Endothelial cell (in vitro differentiated cells): ENCODE results near the gene CHERP. TPM values are rescaled to one million over a fixed set of nuclear protein-coding genes. Genes with fewer than 3 reads are reported as not detected.

ENCODE experiments used
- DNase-seq: peaks from one replicate; pipeline ENCODE4 v3.0.0; 2021; ENCODE audit warnings: low spot score
- H3K27ac Mint-ChIP-seq: one replicate; pipeline ENCODE4 v1.8.0; 2021; ENCODE audit warnings: mixed read lengths, inconsistent platforms; ENCODE audit not compliant: unreplicated experiment
- H3K27me3 Mint-ChIP-seq: one replicate; pipeline ENCODE4 v1.8.0; 2021; ENCODE audit warnings: mild to moderate bottlenecking, moderate library complexity, mixed read lengths, inconsistent platforms; ENCODE audit not compliant: unreplicated experiment
- H3K36me3 Mint-ChIP-seq: one replicate; pipeline ENCODE4 v1.8.0; 2021; ENCODE audit warnings: mild to moderate bottlenecking, low read depth, mixed read lengths, inconsistent platforms; ENCODE audit not compliant: unreplicated experiment
- H3K4me1 Mint-ChIP-seq: one replicate; pipeline ENCODE4 v1.8.0; 2021; ENCODE audit warnings: mild to moderate bottlenecking, mixed read lengths, inconsistent platforms; ENCODE audit not compliant: unreplicated experiment
- H3K4me3 Mint-ChIP-seq: one replicate; pipeline ENCODE4 v1.8.0; 2021; ENCODE audit warnings: mild to moderate bottlenecking, mixed read lengths, inconsistent platforms; ENCODE audit not compliant: unreplicated experiment
- H3K9me3 Mint-ChIP-seq: one replicate; pipeline ENCODE4 v1.8.0; 2021; ENCODE audit warnings: mixed read lengths, inconsistent platforms; ENCODE audit not compliant: unreplicated experiment
- CTCF ChIP-seq: fragments of 200-600 bp; sonication (generic); IDR thresholded peaks from one replicate; pipeline ENCODE4 v1.5.0; 2021; ENCODE audit warnings: antibody characterized with exemption; ENCODE audit not compliant: unreplicated experiment
- total RNA-seq: library from RNA; stranded (reverse); fragmentation: NEBNext Ultra II Directional; extraction: Animal tissue kit (Norgen Biotek cat#: 25700); gene quantifications from one replicate; pipeline ENCODE4 v1.2.1, GENCODE V29; 2021; ENCODE audit not compliant: unreplicated experiment

Gene CHERP
- total RNA-seq, 1 donor from 2014 or later, result 66.5 TPM

DNA sequence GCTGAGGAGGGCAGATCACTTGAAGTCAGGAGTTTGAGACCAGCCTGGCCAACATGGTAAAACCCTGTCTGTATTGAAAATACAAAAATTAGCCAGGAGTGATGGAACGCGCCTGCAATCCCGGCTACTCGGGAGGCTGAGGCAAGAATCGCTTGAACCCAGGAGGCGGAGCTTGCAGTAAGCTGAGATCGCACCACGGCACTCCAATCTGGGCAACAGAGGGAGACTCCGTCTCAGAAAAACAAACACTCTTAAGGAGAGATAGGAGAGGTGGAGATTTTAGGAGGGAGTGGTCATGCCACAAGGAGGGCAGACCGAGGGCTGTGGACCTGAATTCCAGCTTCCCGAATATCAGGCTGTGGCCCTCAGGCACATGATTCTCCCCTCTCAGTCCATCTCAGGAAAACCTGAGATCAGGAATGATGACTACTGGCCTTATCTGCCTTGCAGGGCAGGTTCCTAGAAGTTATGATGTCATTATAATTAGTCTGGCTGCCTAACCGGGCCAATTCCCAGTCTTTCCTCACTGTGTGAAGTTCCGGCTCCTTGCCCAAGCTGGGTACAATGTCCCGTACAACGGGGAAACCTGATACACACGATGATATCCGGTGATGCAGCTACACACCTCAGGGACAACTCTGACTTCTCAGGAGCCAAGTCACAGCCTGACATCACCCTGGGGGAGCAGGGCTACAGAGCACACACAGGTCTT, 27.5 kb upstream of the CHERP start:
- no peak for DNase-seq
- H3K4me3 Mint-ChIP-seq, result peak overlapping the region; percentile 62
- no peak for TF ChIP-seq CTCF
- H3K4me1 Mint-ChIP-seq, result peaks cover 18% of the 10 kb centered on the region
- H3K27ac Mint-ChIP-seq, result no peak overlapping the region
- H3K27me3 Mint-ChIP-seq, result peaks cover 18% of the 10 kb centered on the region
- H3K36me3 Mint-ChIP-seq, result peaks cover 22% of the 10 kb centered on the region
- no peaks in the 10 kb centered on the region for H3K9me3 Mint-ChIP-seq

DNA sequence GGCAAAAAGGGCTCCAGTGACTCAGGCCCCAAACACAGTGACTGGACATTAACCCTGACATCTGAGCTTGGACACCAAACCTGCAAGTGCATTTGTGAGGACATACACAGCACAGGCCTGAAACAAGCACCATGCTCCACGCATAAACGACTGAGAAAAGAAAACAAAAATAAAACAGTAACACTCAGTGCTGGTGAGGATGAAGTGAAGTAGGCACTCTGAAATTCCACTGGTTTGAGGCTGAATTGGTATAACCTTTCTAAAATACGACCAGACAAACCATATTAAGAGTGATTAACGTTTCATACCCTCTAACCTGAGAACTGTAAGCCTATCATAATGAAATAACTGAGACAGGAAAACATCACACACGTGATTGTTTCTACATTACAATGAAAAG, 24.5 kb upstream of the CHERP start:
- Mint-ChIP-seq H3K27ac (peak overlapping the region; percentile 77), H3K27me3 (peaks cover 7% of the 10 kb centered on the region), H3K4me3 (no peak overlapping the region), H3K4me1 (peaks cover 11% of the 10 kb centered on the region), H3K36me3 (peaks cover 34% of the 10 kb centered on the region), H3K9me3 (no peaks in the 10 kb centered on the region)
- no peak for DNase-seq
- no peak for TF ChIP-seq CTCF

GRCh38 chr19:16566161-16566560, 23.9 kb upstream of the CHERP start:
- no peaks in the 10 kb centered on the region for H3K9me3 Mint-ChIP-seq
- peak overlapping the region; percentile 77 for H3K27ac Mint-ChIP-seq
- DNase-seq, result no peak
- TF ChIP-seq CTCF, result no peak
- H3K4me3 Mint-ChIP-seq, result no peak overlapping the region
- peaks cover 39% of the 10 kb centered on the region for H3K36me3 Mint-ChIP-seq
- peaks cover 7% of the 10 kb centered on the region for H3K27me3 Mint-ChIP-seq
- peaks cover 6% of the 10 kb centered on the region for H3K4me1 Mint-ChIP-seq

GRCh38 chr19:16564842-16565241, 22.6 kb upstream of the CHERP start:
- DNase-seq, result no peak
- H3K36me3 Mint-ChIP-seq, result peaks cover 44% of the 10 kb centered on the region
- H3K4me1 Mint-ChIP-seq, result peaks cover 3% of the 10 kb centered on the region
- no peaks in the 10 kb centered on the region for H3K9me3 Mint-ChIP-seq
- peaks cover 7% of the 10 kb centered on the region for H3K27me3 Mint-ChIP-seq
- TF ChIP-seq CTCF, result no peak
- H3K4me3 Mint-ChIP-seq, result peak overlapping the region; percentile 57
- peak overlapping the region; percentile 59 for H3K27ac Mint-ChIP-seq

GRCh38 chr19:16562608-16563025, 20.4 kb upstream of the CHERP start:
- no peak for TF ChIP-seq CTCF
- DNase-seq, result no peak
- Mint-ChIP-seq H3K27ac (no peak overlapping the region), H3K9me3 (no peaks in the 10 kb centered on the region), H3K4me3 (no peak overlapping the region), H3K36me3 (peaks cover 47% of the 10 kb centered on the region), H3K27me3 (peaks cover 2% of the 10 kb centered on the region), H3K4me1 (peaks cover 3% of the 10 kb centered on the region)
